Left lobe of liver (tissue), 2 donors: ENCODE results near the gene PAX8. TPM values are rescaled to one million over a fixed set of nuclear protein-coding genes. Genes with fewer than 3 reads are reported as not detected.
A peak's percentile ranks its signal among the peaks of the same experiment; 100 is the strongest.

Experiments used
- ATAC-seq: fragments of 200-7000 bp; cut with Tn5 transposase; one replicate; pipeline ENCODE4 v1.9.1; 2020; ENCODE audit warnings: mild to moderate bottlenecking, moderate library complexity
- DNase-seq: peaks from one replicate; pipeline ENCODE4 v3.0.0-alpha.2; 2020; ENCODE audit warnings: low spot score
- total RNA-seq: library from RNA; stranded (reverse); gene quantifications from one replicate; pipeline ENCODE4 v1.2.1, GENCODE V29; 2021
- donor health status: DM: no; HTN: no; CAD: no; lungs with moderate emphysema.
- donor health status: DM: no; HTN: yes; CAD: no.

Gene PAX8
- total RNA-seq, 1 donor from 2014 or later = 0.65 TPM

- DNase-seq (no peak), ATAC-seq (no peak)
Observed at GRCh38 chr2:113209011-113209645, 69.6 kb downstream of the PAX8 start.

- DNase-seq (no peak), ATAC-seq (no peak)
Observed at GRCh38 chr2:113208396-113208795, 70.3 kb downstream of the PAX8 start.

GRCh38 chr2:113207021-113207420 is 71.7 kb downstream of the PAX8 start:
- no peak for ATAC-seq

GRCh38 chr2:113206251-113206650 is 72.5 kb downstream of the PAX8 start:
- DNase-seq (no peak), ATAC-seq (peak; percentile 7)

More at GRCh38 chr2:113207021-113207420, 71.7 kb downstream of the PAX8 start:
- DNase-seq = no peak

DNA sequence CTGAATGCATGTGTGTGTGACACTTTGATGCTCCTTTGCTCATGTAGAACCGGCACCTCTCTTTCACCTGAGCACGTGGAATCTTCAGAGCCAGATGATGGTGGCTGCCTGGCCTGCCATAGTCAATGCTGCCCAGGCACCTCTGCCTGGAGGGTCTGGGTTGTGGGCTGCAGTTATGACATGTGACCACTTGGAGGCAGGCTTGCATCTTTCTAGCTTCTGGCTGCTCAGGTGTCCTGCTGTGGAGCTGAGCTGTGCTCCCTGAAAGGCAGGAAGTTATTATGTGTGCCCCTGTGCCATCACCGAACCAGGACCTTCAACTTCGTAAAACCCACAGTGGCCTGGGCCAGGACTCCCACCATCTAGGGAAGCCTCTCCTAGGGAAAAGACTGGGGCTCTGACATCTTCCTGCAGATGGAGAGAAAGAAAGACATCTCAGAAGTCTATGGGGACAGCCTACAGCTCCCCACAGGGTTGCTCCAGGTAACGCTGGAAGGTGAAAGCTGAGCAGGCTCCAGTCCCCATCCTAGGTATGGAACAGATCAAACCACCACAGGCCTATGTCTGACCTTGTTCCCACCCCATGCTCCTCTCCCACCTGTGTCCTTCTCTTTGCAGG is 74.7 kb downstream of the PAX8 start:
- ATAC-seq = peak; percentile 73
- DNase-seq = peak; percentile 75

- DNase-seq = no peak
- no peak for ATAC-seq
Observed at GRCh38 chr2:113203217-113203530, 75.5 kb downstream of the PAX8 start.

GRCh38 chr2:113202305-113203216 is 76.2 kb downstream of the PAX8 start:
- no peak for DNase-seq
- ATAC-seq = no peak

GRCh38 chr2:113201496-113202304 is 77.0 kb downstream of the PAX8 start:
- DNase-seq (no peak), ATAC-seq (no peak)

DNA sequence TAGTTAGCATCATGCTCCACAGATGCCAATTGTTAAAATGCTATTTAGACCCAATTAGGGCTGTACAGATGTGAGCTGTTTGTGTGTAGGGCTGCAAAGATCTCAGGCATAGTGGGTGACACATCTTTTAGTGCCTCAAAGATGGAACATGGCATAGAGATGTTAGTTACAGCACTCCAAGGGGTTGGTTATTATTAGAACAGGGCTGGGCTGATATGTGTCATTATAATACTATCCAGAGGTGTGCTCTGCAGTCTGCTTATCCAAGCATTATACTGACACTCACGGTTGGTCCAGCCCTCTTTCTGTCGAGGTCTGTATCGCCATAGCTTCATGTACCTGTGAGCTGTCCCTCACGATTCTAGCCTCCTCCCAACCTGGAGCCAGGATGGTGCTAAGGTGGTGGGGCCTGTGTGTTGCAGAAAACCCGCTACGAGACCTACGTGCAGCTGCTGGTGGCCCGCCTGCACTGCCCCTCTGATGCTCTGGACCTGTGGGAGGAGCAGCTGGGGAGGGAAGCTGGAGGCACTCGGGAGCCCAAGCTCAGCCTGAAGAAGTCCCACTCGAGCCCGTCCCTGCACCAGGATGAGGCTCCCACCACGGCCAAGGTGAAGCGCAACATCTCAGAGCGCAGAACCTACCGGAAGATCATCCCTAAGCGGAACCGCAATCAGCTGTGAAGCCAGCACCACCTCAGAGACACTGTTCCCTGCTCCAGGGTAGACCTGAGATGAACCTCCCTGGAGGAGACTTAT is 77.8 kb downstream of the PAX8 start:
- DNase-seq = no peak
- no peak for ATAC-seq

GRCh38 chr2:113200236-113200635 is 78.5 kb downstream of the PAX8 start:
- DNase-seq = no peak
- no peak for ATAC-seq

- ATAC-seq (peak; percentile 88), DNase-seq (peak; percentile 92)
Observed at GRCh38 chr2:113198790-113199612, 79.7 kb downstream of the PAX8 start.

DNA sequence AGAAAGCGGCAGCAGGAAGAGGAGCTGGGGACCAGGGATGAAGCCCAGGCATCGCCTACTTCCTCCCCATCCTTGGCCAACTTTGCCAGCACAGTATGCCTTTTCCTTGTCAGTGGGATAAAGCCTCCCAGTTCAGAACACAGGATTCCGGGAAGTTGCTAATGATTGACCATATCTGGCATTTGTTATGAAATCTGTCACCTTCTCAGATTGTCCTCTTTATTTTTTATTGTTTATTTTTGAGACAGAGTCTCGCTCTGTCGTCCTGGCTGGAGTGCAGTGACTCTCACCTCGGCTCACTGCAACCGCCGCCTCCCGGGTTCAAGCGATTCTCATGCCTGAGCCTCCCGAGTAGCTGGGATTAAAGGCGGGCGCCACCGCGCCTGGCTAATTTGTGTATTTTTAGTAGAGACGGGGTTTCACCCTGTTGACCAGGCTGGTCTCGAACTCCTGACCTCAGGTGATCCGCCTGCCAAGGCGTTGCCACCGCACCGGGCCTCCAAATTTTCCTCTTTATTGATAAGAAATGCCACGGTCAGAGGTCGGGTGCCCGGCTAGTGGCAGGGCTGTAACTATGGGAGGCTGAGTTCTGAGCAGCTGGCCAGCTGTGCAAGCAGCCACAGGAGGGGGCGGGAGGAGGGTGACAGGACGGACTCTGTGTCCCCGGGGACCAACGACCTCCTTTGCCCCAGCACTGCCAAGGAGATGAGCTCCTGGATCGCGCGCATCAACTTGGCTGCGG is 80.5 kb downstream of the PAX8 start:
- peak; percentile 7 for ATAC-seq
- no peak for DNase-seq

DNA sequence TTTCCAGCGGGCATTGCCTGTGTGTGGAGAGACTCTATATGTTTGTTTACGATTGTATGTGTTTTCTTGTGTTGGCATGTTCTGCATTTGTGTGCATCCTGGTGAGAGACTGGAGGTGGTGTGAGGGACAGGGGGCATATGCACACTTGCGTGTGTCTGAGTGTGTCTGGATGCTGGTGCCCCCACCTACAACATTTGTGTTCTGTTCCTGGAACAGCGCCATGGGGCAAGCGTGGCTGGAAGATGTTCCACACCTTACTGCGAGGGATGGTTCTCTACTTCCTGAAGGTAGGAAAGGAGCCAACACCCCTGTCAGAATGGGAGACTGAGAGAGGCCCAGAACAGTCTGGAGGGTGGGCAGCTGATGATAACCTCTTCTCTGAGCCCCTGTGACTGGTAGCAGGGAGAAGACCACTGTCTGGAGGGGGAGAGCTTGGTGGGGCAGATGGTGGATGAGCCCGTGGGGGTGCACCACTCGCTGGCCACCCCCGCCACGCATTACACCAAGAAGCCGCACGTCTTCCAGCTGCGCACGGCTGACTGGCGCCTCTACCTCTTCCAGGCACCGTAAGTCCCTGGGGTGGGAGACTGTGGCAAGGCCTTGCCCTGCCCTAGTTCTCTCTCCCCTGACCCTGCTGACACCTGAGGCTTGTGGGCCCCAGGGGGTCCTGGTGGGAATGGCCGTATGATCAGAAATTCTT is 81.2 kb downstream of the PAX8 start:
- DNase-seq (no peak), ATAC-seq (no peak)

- DNase-seq = no peak
- ATAC-seq = no peak
Observed at GRCh38 chr2:113196839-113197238, 81.9 kb downstream of the PAX8 start.

- no peak for ATAC-seq
- no peak for DNase-seq
Observed at GRCh38 chr2:113195923-113196501, 82.7 kb downstream of the PAX8 start.

- DNase-seq (no peak), ATAC-seq (peak; percentile 31)
Observed at GRCh38 chr2:113192459-113193100, 86.1 kb downstream of the PAX8 start.

DNA sequence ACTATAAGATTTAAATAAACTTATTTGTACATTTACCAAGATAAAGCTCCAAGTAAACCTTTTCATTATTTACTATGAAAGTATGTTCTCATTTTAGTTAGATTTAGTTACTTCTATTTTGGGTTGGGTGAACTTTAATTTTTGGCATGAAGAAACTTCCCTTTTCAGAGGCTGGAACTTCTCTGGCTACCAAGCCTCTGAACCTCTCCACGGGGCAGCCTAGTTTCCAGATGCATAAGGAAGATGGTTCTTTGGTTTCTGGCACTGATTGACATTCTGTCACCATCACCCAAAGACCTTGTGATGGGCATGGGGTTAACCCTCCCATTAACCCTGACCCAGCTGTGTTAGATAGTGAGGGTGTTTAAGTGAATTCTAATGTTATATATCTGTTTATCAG is 87.8 kb downstream of the PAX8 start:
- no peak for ATAC-seq
- no peak for DNase-seq
